K562 (cell line): ENCODE data around the gene FUT6. TPM values are rescaled to one million over a fixed set of nuclear protein-coding genes. Genes with fewer than 3 reads are reported as not detected.

Experiments
- BCL6 ChIP-seq: fragments of 250-450 bp; sonication (Bioruptor Pico); IDR thresholded peaks from 2 replicates; pipeline ENCODE4 v1.4.0; 2020
- BRF1 ChIP-seq: IDR thresholded peaks from 3 replicates; pipeline ENCODE4 v1.6.1; 2011; ENCODE audit warnings: borderline replicate concordance, mild to moderate bottlenecking; ENCODE audit not compliant: insufficient read length; ENCODE audit errors: extremely low read depth
- CGGBP1 ChIP-seq: fragments of 250-450 bp; sonication (Bioruptor Pico); IDR thresholded peaks from 2 replicates; pipeline ENCODE4 v1.9.0; 2021; ENCODE audit warnings: mild to moderate bottlenecking
- DACH1 ChIP-seq: fragments of 450-650 bp; IDR thresholded peaks from 2 replicates; pipeline ENCODE4 v1.6.1; 2018; ENCODE audit not compliant: partially characterized antibody
- MBD2 ChIP-seq: sonication (generic); IDR thresholded peaks from 2 replicates; pipeline ENCODE4 v1.6.1; 2016; ENCODE audit warnings: low read depth, borderline replicate concordance
- RERE ChIP-seq: sonication (generic); formaldehyde crosslinking; IDR thresholded peaks from 2 replicates; pipeline ENCODE4 v1.8.0; 2023; ENCODE audit warnings: missing genetic modification reagents, mild to moderate bottlenecking, borderline replicate concordance
- SRSF1 ChIP-seq: fragments of 200-400 bp; formaldehyde crosslinking; IDR thresholded peaks from 2 replicates; pipeline ENCODE4 v1.6.1; 2017; ENCODE audit warnings: mild to moderate bottlenecking, low read depth, low read length, moderate library complexity
- THRAP3 ChIP-seq: fragments of 450-650 bp; IDR thresholded peaks from 2 replicates; pipeline ENCODE4 v1.6.1; 2016; ENCODE audit warnings: mild to moderate bottlenecking, inconsistent platforms, borderline replicate concordance
- ZNF212 ChIP-seq: fragments of 450-650 bp; formaldehyde crosslinking; IDR thresholded peaks from 2 replicates; pipeline ENCODE4 v1.4.0; 2020; ENCODE audit warnings: mild to moderate bottlenecking
- ZNF239 ChIP-seq: fragments of 250-450 bp; sonication (Bioruptor Pico); IDR thresholded peaks from 2 replicates; pipeline ENCODE4 v1.4.0; 2020; ENCODE audit warnings: mild to moderate bottlenecking
- ZNF282 ChIP-seq: sonication (generic); formaldehyde crosslinking; IDR thresholded peaks from 2 replicates; pipeline ENCODE4 v1.8.1; 2023; ENCODE audit warnings: missing genetic modification reagents
- ZNF407 ChIP-seq: fragments of 450-650 bp; IDR thresholded peaks from 2 replicates; pipeline ENCODE4 v1.6.1; 2016; ENCODE audit warnings: low read depth
- ZNF76 ChIP-seq: fragments of 250-450 bp; sonication (Bioruptor Pico); IDR thresholded peaks from 2 replicates; pipeline ENCODE4 v1.4.0; 2020; ENCODE audit warnings: mild to moderate bottlenecking, moderate library complexity, borderline replicate concordance
- polyA plus RNA-seq, 8 experiments: library from polyadenylated mRNA; depleted of rRNA in 4 of 8; stranded (reverse) in 5 of 8; unstranded in 3 of 8; fragments of >200 nt; fragmentation: Nextera tagmentation in 2 of 8; fragmentation: Illumina TruSeq in 1 of 8; extraction: Ambion mirVana in 2 of 8; extraction: Trizol in 1 of 8; gene quantifications; 2 replicates each; pipeline versions ENCODE4 v1.2.1 to v1.2.3, GENCODE V29; 2011 to 2014; ENCODE audit warnings: inconsistent platforms in 1 of 8, missing spikeins in 1 of 8
- total RNA-seq, 7 experiments: library from RNA; depleted of rRNA in 6 of 7; stranded (reverse); fragments of >200 nt in 6 of 7; fragmentation: Illumina TruSeq in 2 of 7; extraction: Trizol in 2 of 7; gene quantifications; 2 replicates each; pipeline versions ENCODE4 v1.2.1 to v1.2.3, GENCODE V29; 2011 to 2021; ENCODE audit warnings: low replicate concordance in 1 of 7

Gene FUT6
- total and polyA plus RNA-seq, 9 of the 15 experiments (the other 6 are each of a cell fraction or from before 2014, with no cell fraction given), result 0.04 TPM; not detected in 8

GRCh38 chr19:5850743-5851293 is 11.3 kb upstream of the FUT6 start (continued):
- no peak for TF ChIP-seq RERE
- TF ChIP-seq SRSF1, result no peak
- TF ChIP-seq ZNF407, result no peak
- TF ChIP-seq BRF1, result no peak
- no peak for TF ChIP-seq DACH1
- no peak for TF ChIP-seq BCL6 (CRISPR knock-in tag)
- no peak for TF ChIP-seq ZNF239
- TF ChIP-seq MBD2, result no peak
- TF ChIP-seq CGGBP1 (CRISPR knock-in tag), result no peak
- no peak for TF ChIP-seq ZNF212 (CRISPR knock-in tag)
- no peak for TF ChIP-seq THRAP3
- TF ChIP-seq ZNF76 (CRISPR knock-in tag), result no peak
- TF ChIP-seq ZNF282 (CRISPR knock-in tag), result no peak
